Tibial artery (tissue), 4 donors: ENCODE measurements around the gene ENTPD8.
A peak's percentile ranks its signal among the peaks of the same experiment; 100 is the strongest.

Source experiments
- DNase-seq, 2 donors: peaks; one replicate each; pipeline ENCODE4 v3.0.0-alpha.2; 2019
- H3K27ac ChIP-seq, 2 donors: fragments of 200-600 bp; sonication (generic) in 1 of 2; 1 replicate in 1 of 2; 2 replicates in 1 of 2; pipeline ENCODE4 v1.5.1; 2018 to 2019; ENCODE audit warnings: mild to moderate bottlenecking in 1 of 2
- H3K27me3 ChIP-seq, 2 donors: fragments of 200-600 bp; sonication (generic) in 1 of 2; one replicate each; pipeline versions ENCODE4 v1.5.1 to v1.6.0; 2016 to 2019
- H3K36me3 ChIP-seq, 3 donors: fragments of 200-600 bp; sonication (generic) in 2 of 3; one replicate each; pipeline ENCODE4 v1.5.1; 2016 to 2019; ENCODE audit warnings: mild to moderate bottlenecking in 2 of 3
- H3K4me1 ChIP-seq, 4 donors: fragments of 200-600 bp; sonication (generic) in 2 of 4; 1 replicate in 3 of 4; 2 replicates in 1 of 4; pipeline ENCODE4 v1.5.1; 2016 to 2019
- H3K4me3 ChIP-seq, 2 donors: fragments of 200-600 bp; sonication (generic) in 1 of 2; 1 replicate in 1 of 2; 2 replicates in 1 of 2; pipeline ENCODE4 v1.5.1; 2018 to 2019; ENCODE audit warnings: mild to moderate bottlenecking in 2 of 2
- H3K9me3 ChIP-seq, 3 donors: fragments of 200-600 bp; sonication (generic) in 1 of 3; one replicate each; pipeline ENCODE4 v1.5.1; 2016 to 2019
- CTCF ChIP-seq, 2 experiments: fragments of 200-600 bp in 1 of 2; fragments of 450-650 bp in 1 of 2; IDR thresholded peaks; one replicate each; pipeline ENCODE4 v1.5.1; 2017 to 2019; ENCODE audit warnings: antibody characterized with exemption in 2 of 2, mild to moderate bottlenecking in 1 of 2, moderate library complexity in 1 of 2
- intact Hi-C: fragments of 100-400 bp; cut with DNase I; formaldehyde crosslinking; loops from one replicate; pipeline ENCODE4 v1.15.0; 2023; ENCODE audit warnings: low total_unique reads

The ENTPD8 gene

GRCh38 chr9:137464291-137464999 is 23.3 kb upstream of the ENTPD8 start:
- Histone ChIP-seq H3K27me3 (no peaks in the 10 kb centered on the region), H3K36me3 (peaks cover 0 to 41% (median 0%) of the 10 kb centered on the region in 3 donors), H3K9me3 (no peaks in the 10 kb centered on the region), H3K27ac (no peak overlapping the region), H3K4me1 (peaks cover 4 to 9% (median 6%) of the 10 kb centered on the region in 4 donors), H3K4me3 (no peak overlapping the region)
- TF ChIP-seq CTCF (IDR thresholded peaks at IDR 0.05), result no peak
- intact Hi-C loops, result loop anchor here (10.0 kb wide), 1 partner anchor 70 kb away; no protein-coding TSS in a partner anchor
- DNase-seq, result peak in 1 of 2 donors; percentile 63

- DNase-seq, result peak in 1 of 2 donors; percentile 66
- H3K27ac ChIP-seq, result no peak overlapping the region
- H3K4me1 ChIP-seq, result peaks cover 6 to 11% (median 8%) of the 10 kb centered on the region in 4 donors
- no peaks in the 10 kb centered on the region for H3K9me3 ChIP-seq
- H3K4me3 ChIP-seq, result no peak overlapping the region
- H3K27me3 ChIP-seq, result no peaks in the 10 kb centered on the region
- intact Hi-C loops, result loop anchor here (10.0 kb wide), 1 partner anchor 71 kb away; no protein-coding TSS in a partner anchor
- H3K36me3 ChIP-seq, result peaks cover 0 to 41% (median 0%) of the 10 kb centered on the region in 3 donors
- TF ChIP-seq CTCF (IDR thresholded peaks at IDR 0.05), result no peak
Measured at GRCh38 chr9:137463931-137464290, 22.8 kb upstream of the ENTPD8 start.

GRCh38 chr9:137462986-137463930 is 22.1 kb upstream of the ENTPD8 start:
- peaks cover 6 to 17% (median 13%) of the 10 kb centered on the region in 4 donors for H3K4me1 ChIP-seq
- DNase-seq, result peak in 1 of 2 donors; percentile 65

GRCh38 chr9:137462396-137462985 is 21.3 kb upstream of the ENTPD8 start:
- no peak for TF ChIP-seq CTCF (IDR thresholded peaks at IDR 0.05)
- Histone ChIP-seq H3K27ac (no peak overlapping the region), H3K9me3 (no peaks in the 10 kb centered on the region), H3K27me3 (no peaks in the 10 kb centered on the region), H3K4me1 (peaks cover 6 to 24% (median 21%) of the 10 kb centered on the region in 4 donors), H3K36me3 (peaks cover 0 to 40% (median 3%) of the 10 kb centered on the region in 3 donors), H3K4me3 (no peak overlapping the region)
- DNase-seq, result peak in 1 of 2 donors; percentile 65
- intact Hi-C loops, result loop anchor here (10.0 kb wide), 1 partner anchor 72 kb away; no protein-coding TSS in a partner anchor

More at GRCh38 chr9:137462986-137463930, 22.1 kb upstream of the ENTPD8 start:
- intact Hi-C loops, result loop anchor here (10.0 kb wide), 1 partner anchor 72 kb away; no protein-coding TSS in a partner anchor
- Histone ChIP-seq H3K9me3 (no peaks in the 10 kb centered on the region), H3K36me3 (peaks cover 0 to 41% (median 0%) of the 10 kb centered on the region in 3 donors), H3K4me3 (no peak overlapping the region), H3K27me3 (no peaks in the 10 kb centered on the region), H3K27ac (no peak overlapping the region)
- TF ChIP-seq CTCF (IDR thresholded peaks at IDR 0.05), result no peak
